Uterus (tissue), 2 donors: Measurements from ENCODE around the gene TBC1D32.

ENCODE experiments used
- POLR2A ChIP-seq, 2 donors: fragments of 450-650 bp; IDR thresholded peaks; one replicate each; pipeline ENCODE4 v1.6.1; 2016; ENCODE audit warnings: antibody characterized with exemption in 2 of 2, mild to moderate bottlenecking in 1 of 2, moderate library complexity in 1 of 2
- TF ChIP-seq, protein P1 (sequence below), 4 experiments: fragments of 200-600 bp in 2 of 4; fragments of 450-650 bp in 2 of 4; sonication (generic) in 2 of 4; IDR thresholded peaks; one replicate each; pipeline ENCODE4 v1.5.1; 2016 to 2019; ENCODE audit warnings: antibody characterized with exemption in 4 of 4, mild to moderate bottlenecking in 2 of 4, moderate library complexity in 1 of 4

DNA sequence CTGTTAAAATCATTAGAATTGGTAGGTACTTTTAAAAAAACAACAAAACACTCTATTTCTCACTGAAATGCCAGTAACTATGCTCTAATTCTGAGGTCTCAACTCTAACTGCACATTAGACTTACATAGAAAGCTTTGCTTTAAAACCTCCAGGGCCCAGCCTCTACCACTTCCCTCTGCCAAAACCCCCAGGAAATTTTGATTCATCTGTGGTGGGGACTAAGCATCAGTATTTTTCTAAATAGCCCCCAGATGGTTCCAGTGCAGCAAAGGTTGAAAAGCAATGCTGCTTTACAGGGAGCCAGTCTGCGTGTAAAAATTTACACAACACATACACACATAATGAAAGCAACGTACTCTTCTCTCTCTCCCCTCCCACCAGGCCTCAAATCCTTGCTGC lies 3.8 kb downstream of the TBC1D32 start:
- TF ChIP-seq, protein P1, sequence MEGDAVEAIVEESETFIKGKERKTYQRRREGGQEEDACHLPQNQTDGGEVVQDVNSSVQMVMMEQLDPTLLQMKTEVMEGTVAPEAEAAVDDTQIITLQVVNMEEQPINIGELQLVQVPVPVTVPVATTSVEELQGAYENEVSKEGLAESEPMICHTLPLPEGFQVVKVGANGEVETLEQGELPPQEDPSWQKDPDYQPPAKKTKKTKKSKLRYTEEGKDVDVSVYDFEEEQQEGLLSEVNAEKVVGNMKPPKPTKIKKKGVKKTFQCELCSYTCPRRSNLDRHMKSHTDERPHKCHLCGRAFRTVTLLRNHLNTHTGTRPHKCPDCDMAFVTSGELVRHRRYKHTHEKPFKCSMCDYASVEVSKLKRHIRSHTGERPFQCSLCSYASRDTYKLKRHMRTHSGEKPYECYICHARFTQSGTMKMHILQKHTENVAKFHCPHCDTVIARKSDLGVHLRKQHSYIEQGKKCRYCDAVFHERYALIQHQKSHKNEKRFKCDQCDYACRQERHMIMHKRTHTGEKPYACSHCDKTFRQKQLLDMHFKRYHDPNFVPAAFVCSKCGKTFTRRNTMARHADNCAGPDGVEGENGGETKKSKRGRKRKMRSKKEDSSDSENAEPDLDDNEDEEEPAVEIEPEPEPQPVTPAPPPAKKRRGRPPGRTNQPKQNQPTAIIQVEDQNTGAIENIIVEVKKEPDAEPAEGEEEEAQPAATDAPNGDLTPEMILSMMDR (IDR thresholded peaks at IDR 0.05) = no peak
- TF ChIP-seq POLR2A (IDR thresholded peaks at IDR 0.05) = no peak
